Activated CD4-positive, alpha-beta T cell treated with anti-CD3 and anti-CD28 coated beads for 1 hour (primary cell): ENCODE results near the gene GRAMD1B.
A peak's percentile ranks its signal among the peaks of the same experiment; 100 is the strongest.

Source experiments
- DNase-seq: peaks from one replicate; pipeline ENCODE4 v3.0.0-alpha.2; 2020

GRAMD1B gene

GRCh38 chr11:123409456-123410217 lies 20.4 kb upstream of the GRAMD1B start:
- no peak for DNase-seq

- no peak for DNase-seq
Measured at GRCh38 chr11:123410218-123410549, 19.9 kb upstream of the GRAMD1B start.

GRCh38 chr11:123413636-123414035 lies 16.4 kb upstream of the GRAMD1B start:
- DNase-seq = no peak

- DNase-seq = no peak
Measured at GRCh38 chr11:123416566-123416965, 13.5 kb upstream of the GRAMD1B start.

GRCh38 chr11:123418351-123419114 lies 11.5 kb upstream of the GRAMD1B start:
- no peak for DNase-seq

- no peak for DNase-seq
Measured at GRCh38 chr11:123419731-123420452, 10.2 kb upstream of the GRAMD1B start.

GRCh38 chr11:123421589-123421988 lies 8.5 kb upstream of the GRAMD1B start:
- no peak for DNase-seq

- DNase-seq = no peak
Measured at GRCh38 chr11:123425367-123425766, 4.7 kb upstream of the GRAMD1B start.

GRCh38 chr11:123426789-123427188 lies 3.3 kb upstream of the GRAMD1B start:
- no peak for DNase-seq

GRCh38 chr11:123427405-123427804 lies 2.7 kb upstream of the GRAMD1B start:
- no peak for DNase-seq

- no peak for DNase-seq
Measured at GRCh38 chr11:123428116-123428715, 1.9 kb upstream of the GRAMD1B start.

- DNase-seq = no peak
Measured at GRCh38 chr11:123429336-123429735, 733 bp upstream of the GRAMD1B start.

- peak; percentile 30 for DNase-seq
Measured at GRCh38 chr11:123430721-123431497, 840 bp downstream of the GRAMD1B start.

GRCh38 chr11:123431619-123432018 lies 1.6 kb downstream of the GRAMD1B start:
- no peak for DNase-seq

- DNase-seq = no peak
Measured at GRCh38 chr11:123434262-123434661, 4.2 kb downstream of the GRAMD1B start.

- DNase-seq = no peak
Measured at GRCh38 chr11:123434911-123435310, 4.8 kb downstream of the GRAMD1B start.

GRCh38 chr11:123437236-123437979 lies 7.3 kb downstream of the GRAMD1B start:
- no peak for DNase-seq

GRCh38 chr11:123438131-123438627 lies 8.1 kb downstream of the GRAMD1B start:
- no peak for DNase-seq

GRCh38 chr11:123439616-123440015 lies 9.5 kb downstream of the GRAMD1B start:
- DNase-seq = no peak

- DNase-seq = no peak
Measured at GRCh38 chr11:123441161-123441560, 11.1 kb downstream of the GRAMD1B start.

- DNase-seq = no peak
Measured at GRCh38 chr11:123443851-123444623, 14.0 kb downstream of the GRAMD1B start.
